Tibial nerve (tissue), 4 donors: ENCODE measurements around the gene KCNQ1. TPM values are rescaled to one million over a fixed set of nuclear protein-coding genes. Genes with fewer than 3 reads are reported as not detected.

ENCODE experiments used
- DNase-seq, 2 donors: peaks; one replicate each; pipeline ENCODE4 v3.0.0-alpha.2; 2019; ENCODE audit warnings: low spot score in 2 of 2
- H3K27ac ChIP-seq, 4 donors: fragments of 200-600 bp; sonication (generic) in 3 of 4; one replicate each; pipeline ENCODE4 v1.5.1; 2017 to 2019; ENCODE audit warnings: mild to moderate bottlenecking in 1 of 4
- H3K27me3 ChIP-seq, 2 donors: fragments of 200-600 bp; sonication (generic) in 1 of 2; one replicate each; pipeline versions ENCODE4 v1.5.1 to v1.6.0; 2017 to 2019
- H3K36me3 ChIP-seq, 3 donors: fragments of 200-600 bp; sonication (generic); one replicate each; pipeline ENCODE4 v1.5.1; 2018 to 2019
- H3K4me1 ChIP-seq, 4 donors: fragments of 200-600 bp; sonication (generic) in 3 of 4; one replicate each; pipeline ENCODE4 v1.5.1; 2017 to 2019
- H3K4me3 ChIP-seq, 4 donors: fragments of 200-600 bp; sonication (generic) in 3 of 4; one replicate each; pipeline ENCODE4 v1.5.1; 2017 to 2019; ENCODE audit warnings: mild to moderate bottlenecking in 1 of 4, moderate library complexity in 1 of 4
- H3K9me3 ChIP-seq, 4 donors: fragments of 200-600 bp; sonication (generic) in 3 of 4; one replicate each; pipeline ENCODE4 v1.5.1; 2017 to 2019
- CTCF ChIP-seq, 5 experiments: fragments of 200-600 bp in 3 of 5; fragments of 450-650 bp in 2 of 5; sonication (generic) in 3 of 5; IDR thresholded peaks; one replicate each; pipeline ENCODE4 v1.5.1; 2016 to 2019; ENCODE audit warnings: antibody characterized with exemption in 5 of 5, mild to moderate bottlenecking in 3 of 5, moderate library complexity in 2 of 5
- EP300 ChIP-seq, 2 donors: sonication (generic); formaldehyde crosslinking; IDR thresholded peaks; one replicate each; pipeline ENCODE4 v1.6.1; 2017; ENCODE audit warnings: antibody characterized with exemption in 2 of 2, mild to moderate bottlenecking in 1 of 2
- POLR2A ChIP-seq, 2 donors: fragments of 450-650 bp; IDR thresholded peaks; one replicate each; pipeline ENCODE4 v1.6.1; 2017; ENCODE audit warnings: antibody characterized with exemption in 2 of 2, mild to moderate bottlenecking in 2 of 2, moderate library complexity in 2 of 2
- WGBS, 2 donors: methylation state at CpG; one replicate each; pipeline ENCODE4 v1.1.5; 2018; 5-methylcytosine and 5-hydroxymethylcytosine counted together
- total RNA-seq, 4 donors: library from RNA; depleted of rRNA; stranded (reverse); fragments of >200 nt; gene quantifications; one replicate each; pipeline ENCODE4 v1.1.0, GENCODE V29; 2016

The KCNQ1 gene
- total RNA-seq, 4 donors from 2014 or later = 3.5 to 11.4 (median 7.5) TPM

GRCh38 chr11:2398664-2399355 lies 46.0 kb upstream of the KCNQ1 start:
- no peaks in the 10 kb centered on the region for H3K27me3 ChIP-seq
- no peak for TF ChIP-seq POLR2A (IDR thresholded peaks at IDR 0.05)
- no peak for TF ChIP-seq EP300 (IDR thresholded peaks at IDR 0.05)
- no peak for TF ChIP-seq CTCF (IDR thresholded peaks at IDR 0.05)
- peaks cover 0 to 48% (median 24%) of the 10 kb centered on the region in 4 donors for H3K4me1 ChIP-seq
- H3K36me3 ChIP-seq = peaks cover 0 to 74% (median 24%) of the 10 kb centered on the region in 3 donors
- H3K27ac ChIP-seq = peak overlapping the region; percentile 95 to 100 (median 97)
- no peaks in the 10 kb centered on the region for H3K9me3 ChIP-seq
- 45 to 47% methylated on average over 5 to 7 of the region's 7 CpGs for WGBS, 2 donors
- no peak for DNase-seq
- no peak overlapping the region for H3K4me3 ChIP-seq

- WGBS, 2 donors = 18 to 41% methylated on average over 3 to 8 of the region's 23 CpGs
- H3K27me3 ChIP-seq = no peaks in the 10 kb centered on the region
- H3K36me3 ChIP-seq = peaks cover 0 to 74% (median 19%) of the 10 kb centered on the region in 3 donors
These were observed 45.2 kb upstream of the KCNQ1 start for GRCh38 chr11:2399488-2400068.

DNA sequence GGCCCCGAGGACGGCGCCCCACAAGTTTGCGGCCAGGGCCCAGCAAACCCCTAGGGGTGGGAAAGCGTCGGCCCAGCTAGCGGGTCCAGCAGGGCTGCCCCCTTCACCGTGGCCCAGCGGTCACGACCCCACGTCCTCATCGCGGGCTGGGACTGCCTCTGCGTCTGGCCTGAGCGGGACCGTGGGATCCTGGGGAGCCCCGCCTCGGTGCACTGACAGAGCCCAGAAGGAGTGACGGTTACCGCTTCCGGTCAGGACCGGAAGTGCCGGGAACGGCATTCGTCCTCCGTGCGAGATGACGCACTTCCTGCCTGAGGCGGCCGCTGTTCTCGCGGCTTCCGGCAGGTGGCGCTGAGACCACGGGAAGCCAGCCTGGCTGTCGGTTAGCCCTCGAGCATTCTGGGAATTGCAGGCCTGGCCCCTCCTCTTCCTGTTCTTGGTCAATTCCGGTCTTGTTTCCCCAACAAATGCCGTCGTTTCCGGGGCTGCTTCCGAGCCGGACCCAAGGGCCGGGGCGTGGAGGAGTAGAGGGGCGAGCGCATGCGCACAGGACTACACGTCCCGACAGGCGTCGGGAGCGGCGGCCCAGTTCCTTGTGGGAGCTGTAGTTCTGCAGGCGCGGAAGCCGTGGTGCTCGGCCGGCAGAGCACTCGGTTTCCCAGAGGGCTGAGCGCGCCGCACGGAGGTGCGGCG lies 44.6 kb upstream of the KCNQ1 start, which contains the start of gene TSSC4:
TSS of gene TSSC4 (plus strand) at position 682 of the 693 bp plus-strand sequence. CDS start 1,884 bp downstream, outside the sequence.
- 0 to 1% methylated on average over 26 to 57 of the region's 66 CpGs for WGBS, 2 donors
- DNase-seq = peak; percentile 99
- Histone ChIP-seq H3K9me3 (no peaks in the 10 kb centered on the region), H3K36me3 (peaks cover 0 to 74% (median 19%) of the 10 kb centered on the region in 3 donors), H3K27me3 (no peaks in the 10 kb centered on the region), H3K4me3 (peak within 1 kb of the TSS; percentile 64 to 100 (median 72)), H3K27ac (peak within 1 kb of the TSS; percentile 95 to 100 (median 97)), H3K4me1 (peaks cover 0 to 36% (median 24%) of the 10 kb centered on the region in 4 donors)
- peak; percentile 93 to 100 (median 99) for TF ChIP-seq CTCF (IDR thresholded peaks at IDR 0.05)
- peak; percentile 97 to 99 for TF ChIP-seq EP300 (IDR thresholded peaks at IDR 0.05)
- peak; percentile 46 to 85 for TF ChIP-seq POLR2A (IDR thresholded peaks at IDR 0.05)

More at GRCh38 chr11:2399488-2400068, 45.2 kb upstream of the KCNQ1 start:
- Histone ChIP-seq H3K4me1 (peaks cover 0 to 40% (median 24%) of the 10 kb centered on the region in 4 donors), H3K4me3 (peak overlapping the region; percentile 64 to 80 (median 64)), H3K9me3 (no peaks in the 10 kb centered on the region), H3K27ac (peak overlapping the region; percentile 95 to 100 (median 97))
- DNase-seq = no peak
- TF ChIP-seq EP300 (IDR thresholded peaks at IDR 0.05) (no peak), CTCF (IDR thresholded peaks at IDR 0.05) (no peak)

GRCh38 chr11:2400762-2401435 lies 43.9 kb upstream of the KCNQ1 start:
- Histone ChIP-seq H3K9me3 (no peaks in the 10 kb centered on the region), H3K36me3 (peaks cover 0 to 72% (median 13%) of the 10 kb centered on the region in 3 donors), H3K27ac (peak overlapping the region; percentile 37 to 96 (median 90)), H3K4me1 (peaks cover 0 to 36% (median 24%) of the 10 kb centered on the region in 4 donors), H3K4me3 (peak overlapping the region; percentile 64 to 100 (median 72)), H3K27me3 (no peaks in the 10 kb centered on the region)
- DNase-seq = no peak
- 0 to 1% methylated on average over 27 to 32 of the region's 55 CpGs for WGBS, 2 donors
- no peak for TF ChIP-seq CTCF (IDR thresholded peaks at IDR 0.05)
- TF ChIP-seq EP300 (IDR thresholded peaks at IDR 0.05) = no peak
- no peak for TF ChIP-seq POLR2A (IDR thresholded peaks at IDR 0.05)
